GM21447 (cell line): Measurements from ENCODE around the gene TEX261.

Experiments
- ATAC-seq: cut with Tn5 transposase; IDR thresholded peaks from one replicate; pipeline ENCODE4 v1.9.1; 2021; ENCODE audit not compliant: unreplicated experiment

TEX261 gene

DNA sequence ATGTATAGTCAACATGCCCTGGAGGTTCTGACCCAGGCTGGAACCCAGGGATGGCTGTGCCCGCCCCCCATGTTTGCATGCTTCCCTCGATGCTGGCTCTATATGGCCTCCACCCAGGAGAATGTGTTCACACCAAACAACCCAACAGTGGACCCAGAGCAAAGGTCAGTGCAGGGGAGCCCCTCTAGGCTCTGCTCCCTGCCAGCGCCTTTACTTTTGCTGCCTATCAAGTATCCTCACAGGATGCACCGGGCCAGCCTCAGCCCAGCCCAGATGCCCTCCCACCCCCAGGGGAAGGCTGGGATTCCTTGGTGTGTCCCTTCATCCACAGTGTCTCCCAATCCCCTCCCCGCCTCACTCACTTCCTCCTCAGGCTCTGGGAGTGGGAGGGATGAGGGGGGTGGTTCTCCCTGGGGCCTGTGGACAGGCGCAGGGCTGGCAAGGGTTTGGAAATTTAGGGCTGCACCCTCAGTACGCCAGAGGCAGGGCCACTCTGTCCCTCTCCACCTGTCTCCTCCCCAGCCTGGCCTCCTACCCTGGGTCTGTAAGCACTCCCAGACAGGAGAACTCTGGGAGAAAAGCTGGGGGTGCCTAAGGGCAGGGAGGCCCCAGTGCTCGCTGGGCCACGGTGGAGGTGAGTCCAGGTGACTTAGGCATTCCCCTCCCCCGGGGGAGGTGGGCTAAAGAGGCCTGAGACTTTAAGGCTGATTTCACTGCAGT lies 56.6 kb downstream of the TEX261 start:
- ATAC-seq = no peak

DNA sequence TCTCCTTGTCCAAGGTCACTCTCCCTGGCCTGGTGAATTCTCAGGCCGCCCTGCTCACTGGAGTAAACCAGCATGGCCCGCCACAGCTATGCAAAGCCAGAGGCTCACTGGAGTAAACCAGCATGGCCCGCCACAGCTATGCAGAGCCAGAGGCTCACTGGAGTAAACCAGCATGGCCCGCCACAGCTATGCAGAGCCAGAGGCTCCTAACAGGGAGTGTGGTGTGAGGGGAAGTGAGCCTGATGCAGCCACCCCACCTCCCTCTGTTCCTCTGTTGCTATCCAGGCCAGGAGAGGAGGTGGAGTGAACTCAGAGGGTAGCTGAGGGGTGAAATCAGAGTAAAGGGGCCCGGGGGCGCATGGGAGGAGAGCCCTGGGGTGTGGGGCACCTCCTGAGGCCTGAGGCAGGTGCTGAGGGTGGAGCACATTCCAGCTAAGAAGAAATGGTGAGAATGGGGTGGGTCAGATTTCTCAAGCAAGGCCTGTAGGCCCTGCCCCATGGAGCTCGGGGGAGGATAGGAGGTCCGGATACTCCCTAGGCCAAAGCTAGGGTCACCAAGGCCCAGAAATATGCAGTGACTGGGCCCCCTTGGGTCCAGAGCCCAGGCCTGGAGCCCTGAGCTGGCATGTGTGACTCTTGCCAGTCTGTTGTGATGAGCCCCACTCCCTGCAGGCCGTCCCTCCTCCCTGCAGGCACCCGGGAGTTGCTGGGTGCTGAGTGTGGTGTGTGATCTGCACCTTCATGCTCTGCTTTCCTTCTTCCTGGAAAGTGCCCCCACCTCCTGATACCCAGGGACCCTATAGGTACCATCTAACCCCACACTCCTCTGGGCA lies 57.5 kb downstream of the TEX261 start:
- no peak for ATAC-seq

GRCh38 chr2:70936165-70936978 lies 58.3 kb downstream of the TEX261 start:
- ATAC-seq = no peak
